H1 (cell line): ENCODE measurements around the gene SKP1. TPM values are rescaled to one million over a fixed set of nuclear protein-coding genes. Genes with fewer than 3 reads are reported as not detected.
A peak's percentile ranks its signal among the peaks of the same experiment; 100 is the strongest.

ENCODE experiments used
- CTCF ChIA-PET: fragments of 300-600 bp; sonication (Branson Sonifier 250); formaldehyde crosslinking; loops from one replicate; lab custom pipeline; 2021; ENCODE audit not compliant: partially characterized antibody; lab: Charles Lee
- POLR2A ChIA-PET: fragments of 300-600 bp; sonication (Branson Sonifier 250); formaldehyde crosslinking; loops from one replicate; lab custom pipeline; 2021; ENCODE audit warnings: inconsistent platforms; ENCODE audit not compliant: partially characterized antibody; lab: Charles Lee
- DNase-seq, 2 experiments: peaks; one replicate each; pipeline versions ENCODE4 v3.0.0 to v3.0.0-alpha.2; 2010 to 2022; ENCODE audit warnings: low spot score in 2 of 2, low read depth in 1 of 2, mixed read lengths in 1 of 2
- FAIRE-seq: peaks from 2 replicates; lab custom pipeline; 2011; peaks lifted over from hg19 to GRCh38; lab: Jason Lieb, UNC
- H2AFZ ChIP-seq: 2 replicates; pipeline ENCODE4 v1.8.1; 2012; ENCODE audit warnings: low read length, inconsistent platforms
- H2AK5ac ChIP-seq: 2 replicates; pipeline ENCODE4 v1.6.1; 2013; ENCODE audit warnings: low read depth, low read length
- H2BK120ac ChIP-seq: replicated peaks from 2 replicates; pipeline ENCODE3; 2013; ENCODE audit warnings: low read depth, low read length, inconsistent platforms
- H2BK12ac ChIP-seq: 2 replicates; pipeline ENCODE4 v1.6.1; 2013; ENCODE audit warnings: low read depth, low read length
- H2BK15ac ChIP-seq: 2 replicates; pipeline ENCODE4 v1.6.1; 2013; ENCODE audit warnings: low read length
- H2BK20ac ChIP-seq: 2 replicates; pipeline ENCODE4 v1.6.1; 2013; ENCODE audit warnings: low read length
- H2BK5ac ChIP-seq: 2 replicates; pipeline ENCODE4 v1.6.1; 2013; ENCODE audit warnings: low read depth, low read length
- H3K14ac ChIP-seq: 2 replicates; pipeline ENCODE4 v1.6.1; 2013; ENCODE audit warnings: inconsistent platforms; ENCODE audit not compliant: insufficient read length
- H3K18ac ChIP-seq: 2 replicates; pipeline ENCODE4 v1.6.1; 2013; ENCODE audit warnings: low read length; ENCODE audit errors: extremely low read depth
- H3K23ac ChIP-seq: 2 replicates; pipeline ENCODE4 v1.6.1; 2013; ENCODE audit warnings: inconsistent platforms; ENCODE audit not compliant: insufficient read length
- H3K23me2 ChIP-seq: 2 replicates; pipeline ENCODE4 v1.6.1; 2013; ENCODE audit warnings: low read depth, low read length
- H3K27ac ChIP-seq: 2 replicates; pipeline ENCODE4 v1.6.1; 2011; ENCODE audit warnings: low read depth, low read length, inconsistent platforms
- H3K27me3 ChIP-seq, 4 experiments: replicated peaks in 1 of 4; 1 replicate in 1 of 4; 2 replicates in 3 of 4; pipeline versions ENCODE4 v1.6.1 to v1.8.1; 2011 to 2013; ENCODE audit warnings: low read length in 3 of 4, mild to moderate bottlenecking in 3 of 4, inconsistent platforms in 2 of 4, mixed read lengths in 2 of 4, moderate library complexity in 1 of 4; ENCODE audit not compliant: control insufficient read depth in 3 of 4, insufficient read depth in 3 of 4; ENCODE audit errors: extremely low read depth in 1 of 4
- H3K36me3 ChIP-seq, 4 experiments: 2 replicates each; pipeline versions ENCODE4 v1.6.1 to v1.8.1; 2011 to 2013; ENCODE audit warnings: mild to moderate bottlenecking in 4 of 4, low read length in 3 of 4, moderate library complexity in 2 of 4, control low read depth in 1 of 4, inconsistent platforms in 1 of 4; ENCODE audit not compliant: insufficient read depth in 4 of 4, control insufficient read depth in 2 of 4
- H3K4ac ChIP-seq: replicated peaks from 2 replicates; pipeline ENCODE3; 2013; ENCODE audit warnings: low read length, low read depth, mixed read lengths, inconsistent platforms; ENCODE audit not compliant: insufficient read length
- H3K4me1 ChIP-seq, 4 experiments: replicated peaks in 1 of 4; 1 replicate in 1 of 4; 2 replicates in 3 of 4; pipeline versions ENCODE4 v1.6.1 to v1.8.1; 2011 to 2013; ENCODE audit warnings: low read length in 3 of 4, inconsistent platforms in 2 of 4, mixed read lengths in 1 of 4; ENCODE audit not compliant: insufficient read depth in 4 of 4, control insufficient read depth in 3 of 4
- H3K4me2 ChIP-seq, 2 experiments: 2 replicates each; pipeline versions ENCODE4 v1.6.1 to v1.8.1; 2011 to 2013; ENCODE audit warnings: low read depth in 2 of 2, low read length in 2 of 2, control low read depth in 1 of 2, inconsistent platforms in 1 of 2, mild to moderate bottlenecking in 1 of 2; ENCODE audit not compliant: insufficient read depth in 1 of 2
- H3K4me3 ChIP-seq, 4 experiments: fragments of 200-600, 300-600 bp in 1 of 4; sonication (generic), shearing (Covaris generic), sonication (Bioruptor Twin) in 1 of 4; 2 replicates each; pipeline versions ENCODE4 v1.5.1 to v1.8.1; 2011 to 2016; ENCODE audit warnings: low read length in 4 of 4, low read depth in 3 of 4, control low read depth in 2 of 4, inconsistent platforms in 2 of 4, mild to moderate bottlenecking in 2 of 4, mixed read lengths in 1 of 4, moderate library complexity in 1 of 4; ENCODE audit not compliant: insufficient read depth in 2 of 4; ENCODE audit errors: extremely low read depth in 1 of 4
- H3K56ac ChIP-seq: replicated peaks from 2 replicates; pipeline ENCODE3; 2013; ENCODE audit warnings: low read depth, mild to moderate bottlenecking, mixed read lengths, low read length, inconsistent platforms; ENCODE audit not compliant: insufficient read length
- H3K79me1 ChIP-seq: 2 replicates; pipeline ENCODE4 v1.6.1; 2013; ENCODE audit warnings: low read depth, low read length, control low read depth
- H3K79me2 ChIP-seq, 2 experiments: 2 replicates each; pipeline versions ENCODE4 v1.6.1 to v1.8.1; 2012 to 2013; ENCODE audit warnings: low read length in 2 of 2, mild to moderate bottlenecking in 2 of 2, inconsistent platforms in 1 of 2; ENCODE audit not compliant: insufficient read depth in 2 of 2, control insufficient read depth in 1 of 2
- H3K9ac ChIP-seq, 4 experiments: replicated peaks in 1 of 4; 1 replicate in 1 of 4; 2 replicates in 3 of 4; pipeline versions ENCODE4 v1.6.1 to v1.8.1; 2011 to 2013; ENCODE audit warnings: low read depth in 3 of 4, low read length in 3 of 4, control low read depth in 2 of 4, mild to moderate bottlenecking in 2 of 4, moderate library complexity in 2 of 4, inconsistent platforms in 1 of 4; ENCODE audit errors: extremely low read depth in 1 of 4
- H3K9me3 ChIP-seq, 2 experiments: 2 replicates each; pipeline versions ENCODE4 v1.6.1 to v1.8.1; 2012 to 2013; ENCODE audit warnings: mild to moderate bottlenecking in 2 of 2, moderate library complexity in 2 of 2, control low read depth in 1 of 2, inconsistent platforms in 1 of 2, low read depth in 1 of 2, low read length in 1 of 2, mixed read lengths in 1 of 2; ENCODE audit not compliant: insufficient read depth in 2 of 2
- H4K20me1 ChIP-seq, 2 experiments: replicated peaks in 1 of 2; 2 replicates each; pipeline versions ENCODE3 to v1.8.1; 2011 to 2013; ENCODE audit warnings: inconsistent platforms in 2 of 2, low read length in 2 of 2, mild to moderate bottlenecking in 1 of 2; ENCODE audit not compliant: insufficient read depth in 2 of 2, control insufficient read depth in 1 of 2
- H4K5ac ChIP-seq: 2 replicates; pipeline ENCODE4 v1.6.1; 2013; ENCODE audit warnings: low read length, low read depth, mixed read lengths, inconsistent platforms; ENCODE audit not compliant: insufficient read length
- H4K8ac ChIP-seq: 2 replicates; pipeline ENCODE4 v1.8.0; 2013; ENCODE audit warnings: mild to moderate bottlenecking, moderate library complexity, low read length, inconsistent platforms; ENCODE audit not compliant: insufficient read depth; ENCODE audit errors: extremely low read depth
- H4K91ac ChIP-seq: replicated peaks from 2 replicates; pipeline ENCODE3; 2013; ENCODE audit warnings: low read length, mixed read lengths, inconsistent platforms; ENCODE audit not compliant: insufficient read length
- KDM5A ChIP-seq: fragments of 200-600 bp; IDR thresholded peaks from 2 replicates; pipeline ENCODE4 v1.7.1; 2012; ENCODE audit warnings: mild to moderate bottlenecking, low read length, inconsistent platforms, mixed read lengths
- SIX5 ChIP-seq: IDR thresholded peaks from 2 replicates; pipeline ENCODE4 v1.6.1; 2011; ENCODE audit warnings: mild to moderate bottlenecking, low read depth, low read length
- WGBS, 2 experiments: shearing (Covaris generic) in 1 of 2; methylation state at CpG; one replicate each; pipeline versions ENCODE4 v1.1.6 to v1.1.7; 2013 to 2015; ENCODE audit warnings: low lambda C conversion rate in 2 of 2, mixed read lengths in 2 of 2, inconsistent platforms in 1 of 2, low coverage in 1 of 2, missing lambda C conversion rate in 1 of 2; ENCODE audit not compliant: insufficient replicate concordance in 2 of 2, insufficient coverage in 1 of 2, insufficient read length in 1 of 2; ENCODE audit errors: extremely low coverage in 1 of 2, missing lambda C conversion rate in 1 of 2; 5-methylcytosine and 5-hydroxymethylcytosine counted together
- polyA plus RNA-seq, 7 experiments: library from polyadenylated mRNA; depleted of rRNA in 3 of 7; stranded (reverse) in 5 of 7; unstranded in 2 of 7; fragments of >200 nt in 5 of 7; fragments of 200-250 nt in 2 of 7; gene quantifications; 1 replicate in 5 of 7; 2 replicates in 1 of 7; 4 replicates in 1 of 7; pipeline versions ENCODE4 v1.2.1 to v1.2.3, GENCODE V29; 2011 to 2013; ENCODE audit warnings: missing spikeins in 2 of 7, mixed read lengths in 2 of 7
- total RNA-seq: library from RNA; stranded (reverse); fragmentation: NEBNext Ultra II Directional; extraction: Animal tissue kit (Norgen Biotek cat#: 25700); gene quantifications from 2 replicates; pipeline ENCODE4 v1.2.1, GENCODE V29; 2021

SKP1 gene
- total and polyA plus RNA-seq, 2 of the 8 experiments (the other 6 are each of a cell fraction or from before 2014, with no cell fraction given) = 163 to 332 TPM

DNA sequence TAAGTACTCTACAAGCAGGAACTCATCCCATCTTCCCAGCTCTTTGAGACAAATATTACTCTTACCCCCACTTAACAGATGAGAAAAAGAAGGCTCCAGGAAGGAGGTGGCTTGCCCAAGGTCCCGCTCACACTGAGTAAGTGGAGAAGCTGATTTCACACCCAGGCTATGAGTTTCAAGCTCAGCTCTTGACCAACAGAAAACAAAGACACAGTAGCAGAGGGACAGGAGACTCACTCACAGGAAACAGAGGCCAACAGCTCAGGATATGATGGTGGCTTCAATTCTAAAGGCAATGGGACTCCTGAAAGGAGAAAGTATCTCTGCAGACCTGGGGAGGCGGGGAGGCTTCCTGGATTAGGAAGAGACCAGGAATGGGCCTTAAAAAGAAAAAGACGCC is 69.0 kb downstream of the SKP1 start:
- H3K79me2 ChIP-seq = no peaks in the 10 kb centered on the region
- no peaks in the 10 kb centered on the region for H3K9me3 ChIP-seq
- no peak for TF ChIP-seq SIX5
- no peak for TF ChIP-seq KDM5A
- H2BK120ac ChIP-seq = no peak overlapping the region
- no peak overlapping the region for H3K4ac ChIP-seq
- H3K79me1 ChIP-seq = no peaks in the 10 kb centered on the region
- no peak overlapping the region for H2BK20ac ChIP-seq
- no peaks in the 10 kb centered on the region for H3K23me2 ChIP-seq
- H3K56ac ChIP-seq = no peak overlapping the region
- H2AFZ ChIP-seq = no peak overlapping the region
- H3K9ac ChIP-seq = no peak overlapping the region
- no peak overlapping the region for H3K4me3 ChIP-seq
- ChIA-PET POLR2A (no interaction called here), CTCF (interaction anchor here (0.6 to 2.8 kb wide), 4 partner anchors 15 to 601 kb away, joined by 3 to 10 read pairs (median 3); no protein-coding TSS in a partner anchor)
- peaks cover 0 to 3% (median under 1%) of the 10 kb centered on the region in 4 experiments; a peak in 3 of 7 replicates for H3K4me1 ChIP-seq
- H4K91ac ChIP-seq = no peak overlapping the region
- H4K20me1 ChIP-seq = peaks cover 0 to 1% of the 10 kb centered on the region in 2 experiments
- no peaks in the 10 kb centered on the region for H3K36me3 ChIP-seq
- peaks cover 9 to 28% (median 20%) of the 10 kb centered on the region in 4 experiments for H3K27me3 ChIP-seq
- H3K4me2 ChIP-seq = no peak overlapping the region
- DNase-seq = no peak
- no peak overlapping the region for H3K14ac ChIP-seq
- H2BK12ac ChIP-seq = no peak overlapping the region
- FAIRE-seq = no peak
- H3K18ac ChIP-seq = no peak overlapping the region
- no peak overlapping the region for H2AK5ac ChIP-seq
- 86% methylated on average over 3 of the region's 3 CpGs; no CpG with 5 or more reads in 1 of the 2 experiments for WGBS, 2 experiments
- H4K8ac ChIP-seq = no peak overlapping the region
- H2BK5ac ChIP-seq = no peak overlapping the region
- H2BK15ac ChIP-seq = 0 out of 2 replicates have a peak overlapping the region, but pooled peaks have one; percentile 72
- H3K27ac ChIP-seq = no peak overlapping the region
- H3K23ac ChIP-seq = no peak overlapping the region
- H4K5ac ChIP-seq = no peak overlapping the region
